Measurements from ENCODE around the gene BSND. TPM values are rescaled to one million over a fixed set of nuclear protein-coding genes. Genes with fewer than 3 reads are reported as not detected.

The BSND gene
- total RNA-seq, 1 donor from 2014 or later = not detected

GRCh38 chr1:55057270-55057955 is 58.7 kb downstream of the BSND start:
- Histone ChIP-seq H3K9me3 (ENCODE audit: control insufficient read depth in 3 of 3, low read length in 3 of 3) (no peaks in the 10 kb centered on the region), H3K4me3 (ENCODE audit: low read length in 3 of 3) (no peak overlapping the region), H3K9ac (ENCODE audit: low read depth in 1 of 3, low read length in 3 of 3) (no peak overlapping the region), H3K36me3 (ENCODE audit: control insufficient read depth in 3 of 3, insufficient read depth in 3 of 3, low read length in 3 of 3) (no peaks in the 10 kb centered on the region), H3K4me1 (ENCODE audit: control insufficient read depth in 3 of 3, insufficient read depth in 3 of 3, low read length in 3 of 3) (peaks cover 0 to 24% (median 12%) of the 10 kb centered on the region in 3 donors), H3K27me3 (ENCODE audit: control insufficient read depth in 3 of 3, insufficient read depth in 3 of 3, low read length in 3 of 3) (no peaks in the 10 kb centered on the region), H3K27ac (ENCODE audit: low read depth, low read length) (no peak overlapping the region)

DNA sequence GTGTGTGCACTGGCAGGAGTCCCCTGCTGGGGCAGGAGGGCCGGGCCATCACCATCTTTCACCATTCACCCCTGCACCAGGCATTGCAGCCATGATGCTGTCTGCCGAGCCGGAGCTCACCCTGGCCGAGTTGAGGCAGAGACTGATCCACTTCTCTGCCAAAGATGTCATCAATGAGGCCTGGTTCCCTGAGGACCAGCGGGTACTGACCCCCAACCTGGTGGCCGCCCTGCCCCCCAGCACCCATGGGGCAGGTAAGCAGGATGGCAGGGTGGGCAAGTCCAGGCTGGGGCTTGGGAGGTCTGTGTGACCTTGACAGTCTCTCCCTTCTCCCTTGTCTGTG is 59.2 kb downstream of the BSND start:
- Histone ChIP-seq H3K9me3 (ENCODE audit: control insufficient read depth in 3 of 3, low read length in 3 of 3) (no peaks in the 10 kb centered on the region), H3K4me3 (ENCODE audit: low read length in 3 of 3) (no peak overlapping the region), H3K36me3 (ENCODE audit: control insufficient read depth in 3 of 3, insufficient read depth in 3 of 3, low read length in 3 of 3) (no peaks in the 10 kb centered on the region), H3K4me1 (ENCODE audit: control insufficient read depth in 3 of 3, insufficient read depth in 3 of 3, low read length in 3 of 3) (peaks cover 0 to 19% (median 6%) of the 10 kb centered on the region in 3 donors), H3K27me3 (ENCODE audit: control insufficient read depth in 3 of 3, insufficient read depth in 3 of 3, low read length in 3 of 3) (no peaks in the 10 kb centered on the region), H3K27ac (ENCODE audit: low read depth, low read length) (no peak overlapping the region), H3K9ac (ENCODE audit: low read depth in 1 of 3, low read length in 3 of 3) (no peak overlapping the region)

GRCh38 chr1:55059302-55060132 is 60.8 kb downstream of the BSND start:
- Histone ChIP-seq H3K9me3 (ENCODE audit: control insufficient read depth in 3 of 3, low read length in 3 of 3) (no peaks in the 10 kb centered on the region), H3K4me1 (ENCODE audit: control insufficient read depth in 3 of 3, insufficient read depth in 3 of 3, low read length in 3 of 3) (peaks cover 2 to 17% (median 6%) of the 10 kb centered on the region in 3 donors)

DNA sequence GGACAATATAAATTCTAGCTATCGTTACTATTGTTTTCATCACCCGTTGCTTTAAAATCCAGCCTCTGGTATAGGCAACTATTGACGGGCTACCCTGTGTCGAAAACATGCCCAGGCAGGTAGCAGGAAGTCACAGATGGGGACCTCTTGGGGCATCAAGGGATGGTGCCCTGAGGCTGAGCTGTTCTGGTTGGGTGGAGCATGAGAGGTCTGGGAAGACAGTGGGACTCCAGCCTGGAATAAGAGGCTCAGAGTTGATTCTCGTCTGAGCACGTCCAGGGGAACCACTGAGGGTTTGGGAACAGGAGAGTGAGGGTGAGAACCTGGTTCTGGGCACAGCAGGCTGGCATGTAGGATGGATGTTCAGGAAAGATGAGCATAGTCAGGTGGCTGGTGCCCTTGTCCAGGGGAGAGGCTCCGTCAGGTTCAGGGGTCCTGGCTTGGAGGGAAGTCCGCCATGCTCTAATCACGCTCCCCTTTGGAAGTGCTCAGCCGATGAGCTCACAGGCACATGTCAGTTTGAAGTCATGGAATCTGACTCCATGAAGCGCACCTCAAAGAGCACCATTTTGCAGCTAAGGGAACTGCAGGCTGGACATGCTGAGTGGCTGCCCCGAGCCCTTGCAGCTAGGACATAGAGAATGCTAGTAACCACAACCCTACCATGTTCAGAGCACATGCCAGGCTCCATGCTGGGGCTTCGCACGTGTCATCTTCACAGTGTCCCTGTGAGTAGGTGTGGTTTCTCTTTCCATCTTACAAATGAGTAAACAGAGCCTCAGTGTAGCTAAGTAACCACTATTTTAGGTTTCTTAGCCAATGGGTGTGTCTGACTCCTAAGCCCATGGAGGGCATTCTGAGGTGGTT is 61.6 kb downstream of the BSND start:
- no peak overlapping the region for H3K4me3 ChIP-seq (ENCODE audit: low read length in 3 of 3)
- no peaks in the 10 kb centered on the region for H3K27me3 ChIP-seq (ENCODE audit: control insufficient read depth in 3 of 3, insufficient read depth in 3 of 3, low read length in 3 of 3)
- no peaks in the 10 kb centered on the region for H3K9me3 ChIP-seq (ENCODE audit: control insufficient read depth in 3 of 3, low read length in 3 of 3)
- peaks cover 10 to 20% (median 15%) of the 10 kb centered on the region in 3 donors for H3K4me1 ChIP-seq (ENCODE audit: control insufficient read depth in 3 of 3, insufficient read depth in 3 of 3, low read length in 3 of 3)
- H3K36me3 ChIP-seq (ENCODE audit: control insufficient read depth in 3 of 3, insufficient read depth in 3 of 3, low read length in 3 of 3) = no peaks in the 10 kb centered on the region
- H3K27ac ChIP-seq (ENCODE audit: low read depth, low read length) = no peak overlapping the region
- H3K9ac ChIP-seq (ENCODE audit: low read depth in 1 of 3, low read length in 3 of 3) = no peak overlapping the region

More at GRCh38 chr1:55059302-55060132, 60.8 kb downstream of the BSND start:
- Histone ChIP-seq H3K27ac (ENCODE audit: low read depth, low read length) (no peak overlapping the region), H3K27me3 (ENCODE audit: control insufficient read depth in 3 of 3, insufficient read depth in 3 of 3, low read length in 3 of 3) (no peaks in the 10 kb centered on the region), H3K36me3 (ENCODE audit: control insufficient read depth in 3 of 3, insufficient read depth in 3 of 3, low read length in 3 of 3) (no peaks in the 10 kb centered on the region), H3K9ac (ENCODE audit: low read depth in 1 of 3, low read length in 3 of 3) (no peak overlapping the region), H3K4me3 (ENCODE audit: low read length in 3 of 3) (no peak overlapping the region)

DNA sequence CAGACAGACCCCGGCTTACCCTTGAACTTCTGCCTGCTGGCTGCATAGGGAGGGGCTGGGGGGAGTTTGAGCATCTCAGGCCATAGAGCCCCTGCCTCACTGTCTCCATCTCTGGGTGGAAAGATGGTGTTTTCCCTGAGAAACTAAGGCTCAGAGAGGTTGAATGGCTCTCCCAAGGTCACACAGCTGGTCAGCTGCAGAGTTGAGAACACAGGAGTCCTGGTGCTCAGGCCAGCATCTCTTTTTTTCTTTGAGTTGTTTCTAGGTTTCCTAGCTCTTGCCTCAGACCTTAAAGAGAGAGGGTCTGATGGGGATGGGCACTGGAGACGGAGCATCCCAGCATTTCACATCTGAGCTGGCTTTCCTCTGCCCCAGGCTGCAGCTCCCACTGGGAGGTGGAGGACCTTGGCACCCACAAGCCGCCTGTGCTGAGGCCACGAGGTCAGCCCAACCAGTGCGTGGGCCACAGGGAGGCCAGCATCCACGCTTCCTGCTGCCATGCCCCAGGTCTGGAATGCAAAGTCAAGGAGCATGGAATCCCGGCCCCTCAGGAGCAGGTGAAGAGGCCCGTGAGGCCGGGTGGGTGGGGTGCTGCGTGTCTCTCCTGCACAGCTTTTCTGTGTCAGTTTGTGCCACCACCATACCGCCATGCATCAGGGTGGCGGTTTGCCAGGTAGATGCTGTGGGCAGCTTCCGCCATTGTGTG is 62.4 kb downstream of the BSND start:
- no peaks in the 10 kb centered on the region for H3K9me3 ChIP-seq (ENCODE audit: control insufficient read depth in 3 of 3, low read length in 3 of 3)
- no peak overlapping the region for H3K9ac ChIP-seq (ENCODE audit: low read depth in 1 of 3, low read length in 3 of 3)
- H3K27me3 ChIP-seq (ENCODE audit: control insufficient read depth in 3 of 3, insufficient read depth in 3 of 3, low read length in 3 of 3) = no peaks in the 10 kb centered on the region
- no peak overlapping the region for H3K4me3 ChIP-seq (ENCODE audit: low read length in 3 of 3)
- H3K4me1 ChIP-seq (ENCODE audit: control insufficient read depth in 3 of 3, insufficient read depth in 3 of 3, low read length in 3 of 3) = peaks cover 16 to 23% (median 23%) of the 10 kb centered on the region in 3 donors
- no peaks in the 10 kb centered on the region for H3K36me3 ChIP-seq (ENCODE audit: control insufficient read depth in 3 of 3, insufficient read depth in 3 of 3, low read length in 3 of 3)
- no peak overlapping the region for H3K27ac ChIP-seq (ENCODE audit: low read depth, low read length)

Other genes with a start within 250 kb of the BSND start
- gene PARS2, start 234.4 kb upstream of the BSND start, total RNA-seq = 5.2 TPM
- gene TTC22, start 197.6 kb upstream of the BSND start, total RNA-seq = not detected
- 9.9 TPM for gene DHCR24, start 111.7 kb upstream of the BSND start, total RNA-seq
- gene TMEM61, start 18.3 kb upstream of the BSND start, total RNA-seq = not detected
- 3.1 TPM for gene PCSK9, start 40.6 kb downstream of the BSND start, total RNA-seq
- 45.9 TPM for gene USP24, start 216.4 kb downstream of the BSND start, total RNA-seq